ENCODE results near the gene TEN1.

DNA sequence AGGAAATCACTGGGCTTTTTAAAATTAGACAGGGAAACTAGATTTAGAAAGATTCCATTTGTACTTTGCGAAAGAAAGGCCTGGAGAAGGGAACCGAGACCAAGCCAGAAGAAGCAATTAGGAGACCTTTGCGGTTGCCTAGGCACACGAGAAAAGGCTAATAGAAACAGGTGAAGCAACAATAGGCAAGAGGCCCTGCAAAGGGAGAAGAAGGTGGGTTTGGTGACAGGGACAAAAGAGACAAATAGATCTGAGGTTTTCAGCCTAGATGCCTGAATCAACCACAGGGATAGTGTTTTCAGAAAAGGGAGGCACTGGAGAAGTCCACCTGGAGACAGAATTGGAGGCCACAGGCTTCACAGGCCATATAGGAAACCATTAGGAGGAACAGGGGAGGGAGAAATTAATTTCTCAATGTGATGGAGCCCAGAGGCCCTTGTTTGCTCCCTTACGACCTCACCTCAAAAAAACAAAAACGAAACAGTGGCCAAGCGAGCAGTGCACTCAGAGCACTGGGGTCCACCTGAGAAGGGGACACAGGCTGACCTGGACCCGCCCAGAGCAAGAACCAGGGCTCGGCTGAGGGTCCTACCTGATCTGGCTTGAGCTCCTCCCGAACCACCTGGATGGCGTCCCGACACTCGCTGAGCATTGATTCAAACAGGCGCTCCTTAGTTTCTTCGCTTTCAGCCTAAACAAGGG lies 70.9 kb downstream of the TEN1 start:
- TF ChIP-seq EZH2 (IDR thresholded peaks at IDR 0.05): no peak
- TF ChIP-seq POLR2AphosphoS5 (IDR thresholded peaks at IDR 0.05; ENCODE audit: borderline replicate concordance, low read depth, low read length): no peak
- no peak for TF ChIP-seq FOXP2 (optimal IDR thresholded peaks at IDR 0.05; ENCODE audit: control extremely low read depth, extremely low read length, insufficient read depth)

All from SK-N-MC (cell line).